Stimulated activated effector memory CD8-positive, alpha-beta T cell treated with anti-CD3 and anti-CD28 coated beads, Interleukin-12 subunit alpha, Interleukin-12 subunit beta, amount 100 ng/mL, for 72 hours (primary cell): Measurements from ENCODE around the gene TOR1AIP2.

Experiments used
- ATAC-seq: fragments of 150-1000 bp; cut with Tn5 transposase; 2 replicates; pipeline ENCODE4 v1.10.0; 2021
- DNase-seq, 2 donors: peaks; one replicate each; pipeline ENCODE4 v3.0.0; 2021 to 2022; ENCODE audit warnings: low spot score in 2 of 2
- H3K27ac Mint-ChIP-seq: one replicate; pipeline ENCODE4 v1.8.0; 2022; ENCODE audit warnings: mild to moderate bottlenecking, mixed read lengths
- H3K36me3 Mint-ChIP-seq: one replicate; pipeline ENCODE4 v1.8.0; 2022; ENCODE audit warnings: mild to moderate bottlenecking, mixed read lengths
- H3K4me1 Mint-ChIP-seq: one replicate; pipeline ENCODE4 v1.8.0; 2022; ENCODE audit warnings: mixed read lengths
- H3K4me3 Mint-ChIP-seq: one replicate; pipeline ENCODE4 v1.8.0; 2022; ENCODE audit warnings: mild to moderate bottlenecking, mixed read lengths
- H3K9me3 Mint-ChIP-seq: one replicate; pipeline ENCODE4 v1.8.0; 2022; ENCODE audit warnings: mixed read lengths

Gene TOR1AIP2

DNA sequence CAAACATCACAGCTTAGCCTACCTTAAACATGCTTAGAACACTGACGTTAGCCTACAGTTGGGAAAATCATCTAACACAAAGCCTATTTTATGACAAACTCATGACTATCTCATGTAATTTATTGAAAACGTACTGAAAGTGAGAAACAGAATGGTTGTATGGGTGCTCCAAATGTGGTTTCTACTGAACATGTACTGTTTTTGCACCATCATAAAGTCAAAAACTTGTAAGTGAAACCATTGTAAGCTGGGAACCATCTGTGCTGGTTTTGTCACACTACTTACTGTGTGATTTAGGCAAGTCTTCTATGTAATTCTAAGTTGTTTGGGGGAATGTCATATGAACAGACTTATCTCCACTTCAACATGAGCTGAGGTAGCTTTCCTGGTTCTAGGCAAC is 55.5 kb downstream of the TOR1AIP2 start:
- H3K9me3 Mint-ChIP-seq = no peaks in the 10 kb centered on the region
- ATAC-seq = no peak

DNA sequence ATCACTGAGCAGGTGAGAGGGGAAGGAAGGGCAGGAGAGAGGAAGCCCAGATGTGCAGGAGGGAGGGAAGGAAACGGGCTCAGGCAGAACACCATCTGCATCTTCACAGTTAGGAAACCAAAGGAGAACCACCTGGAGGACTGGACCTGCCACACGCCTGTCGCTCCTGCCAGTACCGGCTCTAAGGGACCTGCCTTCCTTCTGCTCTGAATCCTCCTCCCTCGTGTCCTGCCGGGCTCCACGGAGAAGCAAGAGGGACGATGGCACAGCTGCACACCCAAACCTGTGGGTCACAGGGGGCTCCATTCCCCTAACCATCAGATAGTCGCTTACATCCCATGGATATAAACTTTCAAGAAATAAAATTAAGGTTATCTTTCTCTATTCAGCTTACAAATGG is 56.1 kb downstream of the TOR1AIP2 start:
- Mint-ChIP-seq H3K9me3 (no peaks in the 10 kb centered on the region), H3K4me1 (peaks cover 1% of the 10 kb centered on the region), H3K4me3 (no peak overlapping the region), H3K36me3 (no peaks in the 10 kb centered on the region), H3K27ac (no peak overlapping the region)
- no peak for ATAC-seq
- no peak for DNase-seq

More for the DNA sequence above, 55.5 kb downstream of the TOR1AIP2 start:
- no peaks in the 10 kb centered on the region for H3K36me3 Mint-ChIP-seq
- peaks cover 7% of the 10 kb centered on the region for H3K4me1 Mint-ChIP-seq
- DNase-seq = no peak
- H3K4me3 Mint-ChIP-seq = no peak overlapping the region
- H3K27ac Mint-ChIP-seq = no peak overlapping the region

DNA sequence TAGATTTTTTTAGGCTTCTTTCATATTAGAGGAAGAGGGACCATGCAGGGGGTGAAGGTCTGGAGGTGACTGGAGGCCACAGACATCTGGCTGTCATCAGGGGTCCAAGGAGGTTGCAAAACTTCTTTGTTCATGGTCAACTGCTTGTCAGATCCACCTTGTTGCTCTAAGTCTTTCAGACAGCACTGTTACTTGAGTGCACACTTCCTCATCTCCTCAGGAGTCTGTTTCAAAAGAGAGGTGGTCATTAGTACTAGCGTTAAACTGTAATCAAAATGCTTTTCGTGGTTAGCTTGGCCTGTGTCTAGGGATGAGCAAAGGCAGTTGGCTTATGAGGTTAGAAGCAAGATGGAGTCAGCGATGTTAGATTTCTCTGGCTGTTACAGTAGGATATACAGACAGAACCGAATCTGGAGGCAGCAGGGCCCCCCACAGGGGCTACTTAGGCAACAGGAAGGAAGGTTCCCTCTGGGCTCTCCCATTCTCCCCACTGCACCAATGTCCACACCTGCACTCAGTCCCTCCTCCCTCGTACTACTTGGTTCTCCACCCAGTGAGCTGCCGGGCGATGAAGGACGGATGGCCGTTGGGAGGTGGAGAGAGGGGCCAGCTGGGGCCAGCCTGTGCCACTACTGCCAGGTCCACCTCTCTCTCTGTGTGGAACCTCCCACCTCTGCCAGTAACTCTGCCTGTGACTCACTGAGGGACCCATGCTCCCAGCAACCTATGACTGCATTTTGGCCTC is 57.2 kb downstream of the TOR1AIP2 start:
- Mint-ChIP-seq H3K27ac (no peak overlapping the region), H3K9me3 (no peaks in the 10 kb centered on the region)

DNA sequence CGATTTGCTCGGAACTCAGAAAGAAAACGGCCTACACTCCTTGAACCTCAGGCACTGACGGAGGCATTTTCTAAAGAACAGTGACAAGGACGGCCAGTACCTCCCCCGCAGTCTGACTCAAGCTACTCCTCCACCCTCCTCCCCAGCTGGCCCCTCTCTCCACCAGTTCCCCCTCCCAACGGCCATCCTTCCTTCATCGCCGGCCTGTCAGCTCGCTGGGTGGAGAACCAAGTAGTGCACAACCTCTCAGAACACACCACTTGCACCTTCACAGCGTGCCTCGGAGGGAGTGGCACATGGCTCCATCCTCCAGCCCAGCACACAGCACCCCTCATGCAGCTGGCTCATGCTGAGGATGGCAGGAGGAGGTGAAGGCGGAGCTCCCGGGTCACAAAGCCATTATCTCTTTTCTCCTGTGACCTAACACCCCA is 58.8 kb downstream of the TOR1AIP2 start:
- no peaks in the 10 kb centered on the region for H3K36me3 Mint-ChIP-seq
- ATAC-seq (no peak), DNase-seq (no peak)
- H3K27ac Mint-ChIP-seq = no peak overlapping the region
- H3K9me3 Mint-ChIP-seq = no peaks in the 10 kb centered on the region
- no peak overlapping the region for H3K4me3 Mint-ChIP-seq
- H3K4me1 Mint-ChIP-seq = peaks cover 24% of the 10 kb centered on the region

More for the DNA sequence above, 57.2 kb downstream of the TOR1AIP2 start:
- Mint-ChIP-seq H3K4me1 (peaks cover 11% of the 10 kb centered on the region), H3K4me3 (no peak overlapping the region), H3K36me3 (no peaks in the 10 kb centered on the region)
- ATAC-seq = no peak
- DNase-seq = no peak

DNA sequence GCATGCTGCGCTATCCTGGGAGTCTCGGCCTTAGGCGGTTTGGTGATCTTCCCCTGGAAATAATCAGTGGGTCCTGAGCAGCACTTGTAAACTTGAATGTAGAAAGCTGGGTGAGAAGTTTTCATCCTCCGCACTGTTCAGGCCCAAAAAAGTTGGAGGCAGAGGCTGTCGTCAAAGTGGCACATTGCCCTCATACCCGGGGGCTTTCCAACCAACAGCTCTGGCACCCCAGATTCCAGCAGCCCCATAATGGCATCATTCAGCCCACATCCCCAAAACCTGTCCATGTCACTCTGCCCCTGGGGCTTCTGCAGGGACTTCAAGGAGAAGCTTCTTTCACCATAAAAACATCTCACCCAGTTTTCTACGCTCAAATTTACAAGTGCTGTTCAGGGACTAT is 59.3 kb downstream of the TOR1AIP2 start:
- H3K27ac Mint-ChIP-seq = no peak overlapping the region
- no peak overlapping the region for H3K4me3 Mint-ChIP-seq

DNA sequence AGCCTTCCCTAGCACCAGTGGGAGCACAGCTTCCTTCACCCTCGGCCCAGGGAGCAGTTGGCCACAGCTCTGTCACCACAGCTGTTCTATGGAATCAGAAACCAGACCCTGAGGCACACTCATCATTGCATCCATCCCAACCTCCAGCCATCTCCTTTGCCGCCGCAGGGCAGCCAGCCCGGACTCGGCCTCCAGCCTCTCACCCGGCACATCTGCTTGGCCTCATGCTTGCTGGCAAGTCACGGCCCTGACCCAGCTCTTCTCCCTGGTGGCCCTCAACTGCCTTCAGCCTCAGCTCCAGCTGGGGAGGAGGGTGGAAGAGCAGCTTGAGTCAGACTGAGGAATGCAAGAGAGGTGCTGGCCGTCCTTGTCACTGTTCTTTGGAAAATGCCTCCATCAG is 59.8 kb downstream of the TOR1AIP2 start:
- ATAC-seq (no peak), DNase-seq (no peak)
- no peak overlapping the region for H3K27ac Mint-ChIP-seq
- no peak overlapping the region for H3K4me3 Mint-ChIP-seq
- H3K36me3 Mint-ChIP-seq = no peaks in the 10 kb centered on the region
- peaks cover 24% of the 10 kb centered on the region for H3K4me1 Mint-ChIP-seq
- no peaks in the 10 kb centered on the region for H3K9me3 Mint-ChIP-seq

More for the DNA sequence above, 59.3 kb downstream of the TOR1AIP2 start:
- Mint-ChIP-seq H3K36me3 (no peaks in the 10 kb centered on the region), H3K4me1 (peaks cover 24% of the 10 kb centered on the region), H3K9me3 (no peaks in the 10 kb centered on the region)
- DNase-seq (no peak), ATAC-seq (no peak)

DNA sequence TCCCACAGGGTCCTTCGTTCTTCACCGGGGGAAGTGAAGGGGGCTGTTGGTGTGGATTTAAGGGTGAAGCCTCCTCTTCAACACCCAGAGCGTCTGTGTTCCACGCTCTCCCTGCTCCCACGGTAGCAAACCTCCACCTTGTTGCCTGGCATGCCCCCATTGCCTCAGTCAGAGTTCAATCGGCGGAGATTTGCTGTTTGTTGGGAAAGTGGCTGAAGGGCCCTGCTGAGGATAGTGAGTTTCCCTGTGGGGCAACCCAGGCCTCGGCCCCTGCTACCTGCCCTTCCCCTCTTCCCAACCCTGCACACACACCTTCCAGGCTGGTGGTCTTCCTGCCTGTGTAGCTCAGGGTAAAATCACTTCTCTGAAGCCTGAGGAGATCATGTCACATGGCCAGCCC is 60.5 kb downstream of the TOR1AIP2 start:
- ATAC-seq (no peak), DNase-seq (no peak)
- H3K4me3 Mint-ChIP-seq = no peak overlapping the region
- no peak overlapping the region for H3K27ac Mint-ChIP-seq
- no peaks in the 10 kb centered on the region for H3K36me3 Mint-ChIP-seq
- no peaks in the 10 kb centered on the region for H3K9me3 Mint-ChIP-seq
- peaks cover 24% of the 10 kb centered on the region for H3K4me1 Mint-ChIP-seq

DNA sequence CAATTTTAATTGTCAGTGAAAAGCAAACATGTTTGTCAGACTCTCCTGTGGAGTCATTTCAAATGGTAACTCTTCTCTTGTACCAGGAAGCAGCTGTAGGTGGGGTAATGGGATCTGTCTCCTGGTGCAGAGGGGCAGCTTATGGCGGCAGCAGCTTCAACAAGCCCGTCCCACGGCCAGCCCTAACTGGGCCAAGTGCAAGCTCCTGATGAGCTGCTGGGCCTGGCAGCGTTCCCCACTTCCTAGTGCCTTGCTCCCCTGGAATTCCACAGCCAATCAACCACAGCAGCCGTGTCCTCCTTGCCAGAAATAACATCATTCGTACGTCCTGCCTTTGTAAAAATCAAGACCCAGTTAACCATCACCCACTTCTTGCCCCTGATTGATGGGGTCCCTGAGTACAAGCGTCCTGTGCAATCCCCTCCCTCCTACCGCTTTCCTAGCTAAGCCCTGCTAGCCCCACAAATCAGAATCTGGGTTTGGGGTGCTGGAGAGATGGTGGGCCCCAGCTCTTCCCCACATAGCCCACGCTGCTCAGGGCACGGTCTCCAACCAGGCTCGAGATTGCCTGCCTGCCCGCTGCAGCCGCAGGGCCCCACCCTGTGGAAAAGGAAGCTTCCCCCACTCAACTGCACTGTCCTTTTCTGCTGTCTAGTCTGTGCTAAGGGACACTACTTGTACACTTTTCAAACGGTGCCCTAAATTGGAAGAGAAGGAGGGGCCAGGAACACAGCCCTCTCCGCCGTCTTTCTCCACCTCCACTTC is 61.2 kb downstream of the TOR1AIP2 start:
- no peak overlapping the region for H3K27ac Mint-ChIP-seq
- H3K4me1 Mint-ChIP-seq = peaks cover 24% of the 10 kb centered on the region
- DNase-seq (no peak), ATAC-seq (no peak)
- H3K9me3 Mint-ChIP-seq = no peaks in the 10 kb centered on the region
- H3K4me3 Mint-ChIP-seq = peak overlapping the region; percentile 85
- H3K36me3 Mint-ChIP-seq = no peaks in the 10 kb centered on the region

DNA sequence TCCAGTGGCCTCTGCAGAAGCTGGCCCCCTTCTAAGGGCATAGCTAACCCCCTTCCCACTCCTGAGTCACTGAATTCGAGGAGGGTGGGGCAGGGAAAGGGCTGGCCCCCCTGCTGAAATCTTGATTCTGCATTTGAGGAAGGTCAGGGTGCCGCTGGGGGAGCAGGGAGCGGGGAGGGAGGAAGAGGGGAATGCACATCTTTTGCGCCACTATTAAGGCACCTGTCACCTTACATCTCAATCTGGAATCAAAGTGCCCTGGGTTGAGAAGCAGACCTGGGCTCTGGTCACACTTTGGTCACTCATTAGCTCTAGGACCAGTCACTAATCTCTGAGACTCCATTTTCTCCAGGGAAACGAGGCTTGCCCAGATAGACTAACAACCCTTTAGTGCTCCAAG is 62.0 kb downstream of the TOR1AIP2 start:
- H3K9me3 Mint-ChIP-seq = no peaks in the 10 kb centered on the region
- no peak for ATAC-seq
- peaks cover 24% of the 10 kb centered on the region for H3K4me1 Mint-ChIP-seq
- H3K4me3 Mint-ChIP-seq = peak overlapping the region; percentile 85
- no peaks in the 10 kb centered on the region for H3K36me3 Mint-ChIP-seq
- H3K27ac Mint-ChIP-seq = peak overlapping the region; percentile 73
- DNase-seq = no peak

DNA sequence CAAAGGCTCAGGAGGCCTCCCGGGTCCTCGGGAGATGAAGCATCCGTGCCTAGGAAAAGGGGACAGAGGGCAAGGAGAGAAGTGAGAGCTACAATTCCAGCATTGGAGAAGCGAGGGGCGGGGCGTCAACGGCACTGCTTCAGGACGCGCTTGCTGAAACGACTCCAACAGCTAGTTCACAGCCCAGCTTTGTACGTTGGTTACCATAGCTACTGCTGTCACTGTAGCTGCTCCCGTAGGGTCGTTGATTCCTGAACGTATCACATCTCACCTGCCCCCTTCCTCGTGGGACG is 63.1 kb downstream of the TOR1AIP2 start:
- ATAC-seq = peak; percentile 47
- no peak for DNase-seq
- peaks cover 24% of the 10 kb centered on the region for H3K4me1 Mint-ChIP-seq
- peak overlapping the region; percentile 85 for H3K4me3 Mint-ChIP-seq
- no peaks in the 10 kb centered on the region for H3K9me3 Mint-ChIP-seq
- peak overlapping the region; percentile 73 for H3K27ac Mint-ChIP-seq
- H3K36me3 Mint-ChIP-seq = no peaks in the 10 kb centered on the region

DNA sequence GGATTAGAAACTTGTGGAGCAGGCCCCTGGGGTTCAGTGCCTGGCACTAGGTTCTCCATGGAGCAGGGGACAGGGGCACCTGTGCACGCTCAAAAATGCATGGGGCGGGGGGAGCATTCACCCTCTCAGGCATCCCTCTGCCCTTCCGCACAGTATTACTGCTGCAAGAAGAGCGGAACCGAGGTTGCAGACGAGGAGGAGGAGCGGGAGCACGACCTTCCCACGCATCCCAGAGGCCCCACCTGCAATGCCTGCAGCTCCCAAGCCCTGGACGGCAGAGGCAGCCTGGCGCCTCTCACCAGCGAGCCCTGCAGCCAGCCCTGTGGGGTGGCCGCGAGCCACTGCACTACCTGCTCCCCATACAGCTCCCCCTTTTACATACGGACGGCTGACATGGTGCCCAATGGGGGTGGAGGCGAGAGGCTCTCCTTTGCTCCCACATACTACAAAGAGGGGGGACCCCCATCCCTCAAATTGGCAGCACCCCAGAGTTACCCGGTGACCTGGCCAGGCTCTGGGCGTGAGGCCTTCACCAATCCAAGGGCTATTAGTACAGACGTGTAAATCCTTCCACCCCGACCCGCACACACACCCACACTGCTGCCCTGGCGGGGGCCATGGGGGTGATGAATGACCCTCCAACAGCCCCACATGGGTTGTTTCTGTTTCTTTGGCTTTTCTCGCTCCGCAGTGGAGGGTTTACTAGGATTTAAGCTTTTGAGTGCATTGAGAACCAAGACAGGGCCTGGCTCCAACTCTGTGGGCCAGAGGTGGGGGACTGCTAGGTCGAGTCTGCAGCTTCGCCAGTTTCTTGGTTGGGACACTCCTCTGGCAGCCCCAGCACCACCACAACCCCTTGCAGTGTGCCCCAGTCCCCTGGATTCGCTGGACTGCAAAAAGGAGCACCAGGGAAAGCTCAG is 63.7 kb downstream of the TOR1AIP2 start:
- Mint-ChIP-seq H3K36me3 (no peaks in the 10 kb centered on the region), H3K27ac (no peak overlapping the region), H3K4me3 (peak overlapping the region; percentile 85), H3K9me3 (no peaks in the 10 kb centered on the region), H3K4me1 (peaks cover 24% of the 10 kb centered on the region)
- ATAC-seq (no peak), DNase-seq (no peak)

DNA sequence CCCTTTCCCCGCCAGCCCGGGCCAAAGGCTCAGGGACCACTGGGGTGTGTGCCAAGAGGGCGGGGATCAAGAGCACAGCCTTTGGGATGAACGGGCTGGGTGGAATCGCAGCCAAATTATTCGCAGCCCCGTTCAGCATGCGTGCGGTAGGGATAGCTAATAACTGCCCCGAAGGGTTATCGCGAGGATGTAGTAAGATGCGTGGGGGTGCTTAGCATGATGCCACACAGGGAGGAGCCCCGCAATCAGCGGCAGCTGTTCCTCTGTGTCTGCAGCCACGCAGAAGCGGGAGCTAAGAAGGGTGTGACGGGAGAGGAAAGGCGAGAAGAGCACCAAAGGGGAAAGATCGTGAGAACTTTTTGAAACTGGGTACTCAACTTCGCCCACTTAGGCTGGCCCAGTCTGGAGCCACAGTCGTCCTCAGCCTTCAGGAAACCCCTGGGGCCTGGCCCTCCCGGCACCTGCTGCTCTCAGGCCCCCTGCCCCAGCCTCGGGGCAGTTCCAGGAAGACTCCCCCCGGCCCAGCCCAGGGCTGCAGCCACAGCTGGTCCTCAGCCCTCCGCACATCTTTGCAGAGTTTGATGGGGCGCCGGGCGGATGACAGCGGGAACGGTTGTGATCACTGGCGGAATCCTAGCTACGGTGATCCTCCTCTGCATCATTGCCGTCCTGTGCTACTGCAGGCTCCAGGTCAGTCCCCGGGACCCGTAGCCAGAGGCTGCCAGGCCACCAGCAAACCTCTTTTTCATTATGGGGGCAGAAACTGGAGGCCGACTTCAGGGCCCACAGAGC is 64.9 kb downstream of the TOR1AIP2 start:
- Mint-ChIP-seq H3K4me1 (peaks cover 24% of the 10 kb centered on the region), H3K9me3 (no peaks in the 10 kb centered on the region), H3K36me3 (no peaks in the 10 kb centered on the region), H3K27ac (no peak overlapping the region), H3K4me3 (no peak overlapping the region)
- no peak for ATAC-seq
- no peak for DNase-seq

DNA sequence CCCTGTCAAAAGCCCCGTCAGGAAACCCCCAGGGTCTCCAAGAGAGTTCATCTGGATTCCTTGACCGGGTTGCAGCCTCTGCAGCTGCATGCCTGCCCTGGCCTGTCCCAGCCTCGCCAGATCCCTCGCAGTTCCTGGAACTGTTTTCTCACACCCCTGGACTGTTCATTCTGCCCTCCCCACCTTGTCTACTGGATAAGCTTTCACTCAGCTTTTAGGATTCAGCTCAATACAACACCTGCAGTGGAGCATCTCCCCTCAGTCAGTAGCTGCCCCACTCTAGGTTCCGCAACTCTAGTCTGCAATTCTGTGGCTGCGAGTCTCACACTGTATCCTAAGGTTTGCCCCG is 67.3 kb downstream of the TOR1AIP2 start:
- Mint-ChIP-seq H3K36me3 (no peaks in the 10 kb centered on the region), H3K4me3 (no peak overlapping the region), H3K9me3 (no peaks in the 10 kb centered on the region), H3K4me1 (peaks cover 13% of the 10 kb centered on the region), H3K27ac (no peak overlapping the region)
- ATAC-seq (no peak), DNase-seq (no peak)

DNA sequence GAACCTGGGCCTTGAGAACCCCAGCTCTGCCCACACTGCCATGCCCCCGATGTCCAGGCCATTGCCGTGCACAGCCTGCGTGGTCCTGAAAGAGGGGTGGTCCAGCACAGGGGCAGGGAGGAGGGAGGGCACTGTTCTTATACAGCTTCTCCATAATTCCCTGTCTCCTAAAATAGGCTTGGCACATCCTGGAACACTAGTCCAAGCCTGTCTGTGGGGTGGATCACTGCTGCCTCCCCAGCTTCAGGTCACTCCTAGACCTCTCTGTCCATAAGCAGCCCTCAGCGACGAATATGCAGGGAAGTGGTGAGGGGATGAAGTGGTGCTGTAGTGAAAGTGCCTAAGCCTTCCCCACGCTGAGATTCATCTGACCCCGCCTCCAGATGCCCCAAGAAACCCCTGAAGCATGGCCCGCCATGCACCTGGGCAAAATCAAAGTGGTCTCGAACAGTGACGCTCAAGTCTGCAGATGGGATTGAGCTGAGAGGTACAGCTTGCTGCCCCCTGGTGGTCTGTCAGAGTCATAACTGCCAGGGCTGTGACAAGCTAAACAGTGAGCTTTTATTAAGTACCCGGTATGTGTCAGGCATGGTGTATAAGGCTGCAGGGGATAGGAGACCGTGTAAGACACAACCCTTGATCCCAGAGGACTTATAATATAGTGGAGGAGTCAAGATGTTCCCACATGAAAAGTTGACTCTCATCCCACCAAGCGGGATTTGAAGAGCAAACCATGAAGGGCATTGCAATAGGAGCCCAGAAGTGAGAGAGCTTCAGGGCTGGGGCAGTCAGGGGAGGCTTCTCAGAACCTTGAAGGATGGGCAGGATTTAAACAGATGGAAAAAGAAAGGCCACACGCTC is 67.9 kb downstream of the TOR1AIP2 start:
- Mint-ChIP-seq H3K4me1 (peaks cover 7% of the 10 kb centered on the region), H3K36me3 (no peaks in the 10 kb centered on the region), H3K4me3 (no peak overlapping the region), H3K9me3 (no peaks in the 10 kb centered on the region), H3K27ac (no peak overlapping the region)
- ATAC-seq (peak; percentile 57), DNase-seq (peak; percentile 47 to 72)
